Kidney tubule cell (primary cell): Measurements from ENCODE around the gene AANAT.

Experiments used
- DNase-seq: peaks from one replicate; pipeline ENCODE4 v3.0.0-alpha.2; 2018; ENCODE audit warnings: low spot score

Gene AANAT

GRCh38 chr17:76468634-76469010, 1.2 kb downstream of the AANAT start:
- no peak for DNase-seq

- DNase-seq, result no peak
Measured at GRCh38 chr17:76469076-76469990, 1.9 kb downstream of the AANAT start.

GRCh38 chr17:76469991-76470739, 2.8 kb downstream of the AANAT start:
- DNase-seq, result no peak

- DNase-seq, result no peak
Measured at GRCh38 chr17:76471498-76472257, 4.3 kb downstream of the AANAT start.

- no peak for DNase-seq
Measured at GRCh38 chr17:76472258-76472645, 4.8 kb downstream of the AANAT start.

- DNase-seq, result no peak
Measured at GRCh38 chr17:76472726-76473125, 5.3 kb downstream of the AANAT start.

GRCh38 chr17:76473541-76473985, 6.2 kb downstream of the AANAT start:
- peak; percentile 27 for DNase-seq

- no peak for DNase-seq
Measured at GRCh38 chr17:76474238-76474637, 6.8 kb downstream of the AANAT start.

GRCh38 chr17:76474894-76475293, 7.5 kb downstream of the AANAT start:
- DNase-seq, result no peak

- DNase-seq, result no peak
Measured at GRCh38 chr17:76475302-76475701, 7.9 kb downstream of the AANAT start.

- no peak for DNase-seq
Measured at GRCh38 chr17:76476736-76477135, 9.3 kb downstream of the AANAT start.

- no peak for DNase-seq
Measured at GRCh38 chr17:76477576-76477975, 10.2 kb downstream of the AANAT start.

- no peak for DNase-seq
Measured at GRCh38 chr17:76478097-76478496, 10.7 kb downstream of the AANAT start.

GRCh38 chr17:76478730-76479514, 11.5 kb downstream of the AANAT start:
- DNase-seq, result no peak

- DNase-seq, result no peak
Measured at GRCh38 chr17:76479515-76480060, 12.2 kb downstream of the AANAT start.

- no peak for DNase-seq
Measured at GRCh38 chr17:76480632-76481031, 13.2 kb downstream of the AANAT start.

- DNase-seq, result no peak
Measured at GRCh38 chr17:76481071-76481655, 13.8 kb downstream of the AANAT start.

- no peak for DNase-seq
Measured at GRCh38 chr17:76484228-76484725, 16.9 kb downstream of the AANAT start.

GRCh38 chr17:76485569-76485968, 18.2 kb downstream of the AANAT start:
- peak; percentile 32 for DNase-seq

GRCh38 chr17:76487451-76488192, 20.2 kb downstream of the AANAT start:
- DNase-seq, result no peak
